ENCODE results near the gene METTL16.

The METTL16 gene

DNA sequence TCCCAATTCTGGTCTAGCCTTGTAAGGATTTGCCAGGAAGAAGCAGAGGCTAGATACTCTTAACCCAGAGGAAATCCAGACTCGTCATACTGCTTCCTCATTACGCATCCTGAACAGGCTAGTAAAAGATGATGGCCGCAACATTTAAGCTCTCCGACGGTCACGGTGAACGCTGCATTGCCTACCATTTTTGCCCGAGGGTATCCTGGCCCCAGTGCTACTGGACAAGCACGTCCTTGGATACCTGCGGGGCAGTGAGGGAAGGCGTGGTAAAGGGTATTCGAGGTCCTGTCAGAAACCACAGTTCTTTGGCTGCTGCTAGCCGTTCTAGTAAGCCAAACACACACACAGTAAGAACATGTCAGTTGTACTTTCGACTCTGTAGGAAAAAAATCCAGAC lies 36.6 kb downstream of the METTL16 start:
- DNase-seq (ENCODE audit: low read depth), result no peak
- no peak overlapping the region for H3K4me3 ChIP-seq (ENCODE audit: low read depth, low read length)
- no peak for TF ChIP-seq POLR2A (IDR thresholded peaks at IDR 0.05; ENCODE audit: extremely low read depth, insufficient read length)
- TF ChIP-seq, protein P1, sequence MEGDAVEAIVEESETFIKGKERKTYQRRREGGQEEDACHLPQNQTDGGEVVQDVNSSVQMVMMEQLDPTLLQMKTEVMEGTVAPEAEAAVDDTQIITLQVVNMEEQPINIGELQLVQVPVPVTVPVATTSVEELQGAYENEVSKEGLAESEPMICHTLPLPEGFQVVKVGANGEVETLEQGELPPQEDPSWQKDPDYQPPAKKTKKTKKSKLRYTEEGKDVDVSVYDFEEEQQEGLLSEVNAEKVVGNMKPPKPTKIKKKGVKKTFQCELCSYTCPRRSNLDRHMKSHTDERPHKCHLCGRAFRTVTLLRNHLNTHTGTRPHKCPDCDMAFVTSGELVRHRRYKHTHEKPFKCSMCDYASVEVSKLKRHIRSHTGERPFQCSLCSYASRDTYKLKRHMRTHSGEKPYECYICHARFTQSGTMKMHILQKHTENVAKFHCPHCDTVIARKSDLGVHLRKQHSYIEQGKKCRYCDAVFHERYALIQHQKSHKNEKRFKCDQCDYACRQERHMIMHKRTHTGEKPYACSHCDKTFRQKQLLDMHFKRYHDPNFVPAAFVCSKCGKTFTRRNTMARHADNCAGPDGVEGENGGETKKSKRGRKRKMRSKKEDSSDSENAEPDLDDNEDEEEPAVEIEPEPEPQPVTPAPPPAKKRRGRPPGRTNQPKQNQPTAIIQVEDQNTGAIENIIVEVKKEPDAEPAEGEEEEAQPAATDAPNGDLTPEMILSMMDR (IDR thresholded peaks at IDR 0.05; ENCODE audit: low read depth, low read length), result no peak
- no peak for TF ChIP-seq MYC (IDR thresholded peaks at IDR 0.05; ENCODE audit: low read depth, low read length)
- TF ChIP-seq, protein P2, sequence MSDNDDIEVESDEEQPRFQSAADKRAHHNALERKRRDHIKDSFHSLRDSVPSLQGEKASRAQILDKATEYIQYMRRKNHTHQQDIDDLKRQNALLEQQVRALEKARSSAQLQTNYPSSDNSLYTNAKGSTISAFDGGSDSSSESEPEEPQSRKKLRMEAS (IDR thresholded peaks at IDR 0.05; ENCODE audit: low read depth, low read length), result no peak

DNA sequence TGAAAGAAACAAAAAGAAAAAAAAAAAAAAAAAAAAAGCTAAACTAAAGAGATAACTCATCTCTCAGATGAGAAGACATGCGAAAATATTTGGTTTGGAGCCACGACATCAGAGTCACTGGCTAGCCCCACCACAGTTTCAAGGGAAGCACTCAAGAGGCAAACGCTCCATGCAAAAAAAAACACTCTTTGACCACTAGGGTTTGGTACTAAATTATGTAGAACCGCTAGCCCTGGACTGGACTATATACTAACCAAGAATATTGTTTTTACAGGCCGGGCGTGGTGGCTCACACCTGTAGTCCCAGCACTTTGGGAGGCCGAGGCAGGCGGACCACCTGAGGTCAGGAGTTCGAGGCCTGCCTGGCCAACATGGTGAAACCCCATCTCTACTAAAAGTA lies 37.3 kb downstream of the METTL16 start:
- TF ChIP-seq MYC (IDR thresholded peaks at IDR 0.05; ENCODE audit: low read depth, low read length) (no peak), POLR2A (IDR thresholded peaks at IDR 0.05; ENCODE audit: extremely low read depth, insufficient read length) (no peak)
- TF ChIP-seq, protein P1 (IDR thresholded peaks at IDR 0.05; ENCODE audit: low read depth, low read length), result no peak
- TF ChIP-seq, protein P2 (IDR thresholded peaks at IDR 0.05; ENCODE audit: low read depth, low read length), result no peak
- no peak for DNase-seq (ENCODE audit: low read depth)
- H3K4me3 ChIP-seq (ENCODE audit: low read depth, low read length), result no peak overlapping the region

DNA sequence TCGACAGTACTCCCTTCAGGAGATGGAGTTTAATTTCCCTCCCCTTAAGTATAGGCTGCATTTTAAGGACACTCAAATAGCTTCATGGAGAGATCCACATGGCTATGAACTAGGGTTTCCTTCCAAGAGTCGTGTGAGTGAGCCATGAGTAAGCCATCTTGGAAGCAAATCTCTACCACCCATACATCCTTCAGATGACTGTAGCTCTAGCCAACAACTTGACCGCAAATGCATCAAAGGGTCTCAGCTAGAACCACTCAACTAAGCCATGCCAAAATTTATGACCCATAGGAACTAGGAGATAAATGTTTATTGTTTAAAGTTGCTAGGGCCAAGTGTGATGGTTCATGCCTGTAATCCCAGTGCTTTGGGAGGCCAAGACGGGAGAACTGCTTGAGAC lies 43.4 kb downstream of the METTL16 start:
- H3K4me3 ChIP-seq (ENCODE audit: low read depth, low read length), result no peak overlapping the region
- no peak for DNase-seq (ENCODE audit: low read depth)
- TF ChIP-seq, protein P1 (IDR thresholded peaks at IDR 0.05; ENCODE audit: low read depth, low read length), result no peak
- TF ChIP-seq POLR2A (IDR thresholded peaks at IDR 0.05; ENCODE audit: extremely low read depth, insufficient read length) (no peak), MYC (IDR thresholded peaks at IDR 0.05; ENCODE audit: low read depth, low read length) (no peak)
- TF ChIP-seq, protein P2 (IDR thresholded peaks at IDR 0.05; ENCODE audit: low read depth, low read length), result no peak

DNA sequence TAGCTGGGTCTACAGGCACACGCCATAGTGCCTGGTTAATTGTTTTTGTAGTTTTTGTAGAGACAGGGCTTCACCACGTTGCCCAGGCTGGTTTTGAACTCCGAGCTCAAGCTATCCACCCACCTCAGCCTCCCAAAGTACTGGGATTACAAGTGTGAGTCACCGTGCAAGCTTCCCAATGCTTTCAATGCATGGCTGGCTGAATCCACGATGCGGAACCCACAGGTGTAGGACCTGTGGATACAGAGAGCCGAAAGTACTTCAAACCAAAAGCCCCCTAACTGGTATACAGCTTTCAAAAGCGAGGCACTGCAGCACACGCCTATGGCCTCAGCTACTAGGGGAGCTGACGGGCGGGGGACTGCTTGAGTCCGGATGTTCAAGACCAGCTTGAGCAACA lies 44.8 kb downstream of the METTL16 start:
- no peak for DNase-seq (ENCODE audit: low read depth)
- H3K4me3 ChIP-seq (ENCODE audit: low read depth, low read length), result no peak overlapping the region
- TF ChIP-seq, protein P2 (IDR thresholded peaks at IDR 0.05; ENCODE audit: low read depth, low read length), result no peak
- TF ChIP-seq MYC (IDR thresholded peaks at IDR 0.05; ENCODE audit: low read depth, low read length) (no peak), POLR2A (IDR thresholded peaks at IDR 0.05; ENCODE audit: extremely low read depth, insufficient read length) (no peak)
- TF ChIP-seq, protein P1 (IDR thresholded peaks at IDR 0.05; ENCODE audit: low read depth, low read length), result no peak

DNA sequence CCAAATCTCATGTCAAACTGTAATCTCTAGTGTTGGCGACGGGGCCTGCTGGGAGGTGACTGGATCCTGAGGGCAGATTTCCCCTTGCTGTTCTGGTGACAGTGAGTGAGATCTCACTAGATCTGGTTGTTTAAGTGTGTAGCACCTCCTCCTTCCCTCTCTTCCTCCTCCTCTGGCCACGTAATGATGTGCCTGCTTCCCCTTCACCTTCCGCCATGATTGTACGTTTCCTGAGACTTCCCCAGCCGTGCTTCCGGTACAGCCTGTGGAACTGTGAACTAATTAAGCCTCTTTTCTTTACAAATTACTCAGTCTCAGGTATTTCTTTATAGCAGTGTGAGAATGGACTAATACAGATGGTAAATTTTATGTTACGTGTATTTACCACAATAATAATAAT lies 49.2 kb downstream of the METTL16 start:
- no peak overlapping the region for H3K4me3 ChIP-seq (ENCODE audit: low read depth, low read length)
- TF ChIP-seq POLR2A (IDR thresholded peaks at IDR 0.05; ENCODE audit: extremely low read depth, insufficient read length), result no peak
- no peak for TF ChIP-seq MYC (IDR thresholded peaks at IDR 0.05; ENCODE audit: low read depth, low read length)
- TF ChIP-seq, protein P1 (IDR thresholded peaks at IDR 0.05; ENCODE audit: low read depth, low read length), result no peak
- TF ChIP-seq, protein P2 (IDR thresholded peaks at IDR 0.05; ENCODE audit: low read depth, low read length), result no peak
- no peak for DNase-seq (ENCODE audit: low read depth)

DNA sequence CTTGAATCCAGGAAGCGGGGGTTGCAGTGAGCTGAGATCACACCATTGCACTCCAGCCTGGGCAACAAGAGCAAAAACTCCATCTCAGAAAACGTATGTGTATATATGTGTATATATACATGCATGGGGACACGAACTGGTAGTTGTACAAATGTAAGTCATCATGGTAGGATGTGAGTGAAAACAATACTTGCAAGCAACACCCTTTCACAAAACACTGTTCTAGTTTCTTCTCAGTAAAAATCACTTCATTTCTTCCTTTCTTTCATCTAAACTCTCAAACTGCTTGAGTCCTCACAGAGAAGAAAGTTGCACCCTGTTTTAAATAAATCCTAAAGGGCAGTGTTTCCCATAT lies 51.8 kb downstream of the METTL16 start:
- DNase-seq (ENCODE audit: low read depth), result no peak
- TF ChIP-seq, protein P1 (IDR thresholded peaks at IDR 0.05; ENCODE audit: low read depth, low read length), result no peak
- TF ChIP-seq MYC (IDR thresholded peaks at IDR 0.05; ENCODE audit: low read depth, low read length) (no peak), POLR2A (IDR thresholded peaks at IDR 0.05; ENCODE audit: extremely low read depth, insufficient read length) (no peak)
- TF ChIP-seq, protein P2 (IDR thresholded peaks at IDR 0.05; ENCODE audit: low read depth, low read length), result no peak
- no peak overlapping the region for H3K4me3 ChIP-seq (ENCODE audit: low read depth, low read length)

Measured in NB4 (cell line).